HG03469 (cell line): Measurements from ENCODE around the gene TENM4.

ENCODE experiments used
- ATAC-seq: cut with Tn5 transposase; IDR thresholded peaks from one replicate; pipeline ENCODE4 v1.9.1; 2021; ENCODE audit warnings: mild to moderate bottlenecking, moderate library complexity, moderate number of reproducible peaks; ENCODE audit not compliant: unreplicated experiment

Gene TENM4

GRCh38 chr11:79393362-79394043 lies 47.3 kb downstream of the TENM4 start:
- no peak for ATAC-seq

GRCh38 chr11:79392161-79392560 lies 48.7 kb downstream of the TENM4 start:
- ATAC-seq: no peak

- ATAC-seq: no peak
These were observed 49.9 kb downstream of the TENM4 start for GRCh38 chr11:79390923-79391322.

GRCh38 chr11:79390477-79390876 lies 50.4 kb downstream of the TENM4 start:
- ATAC-seq: no peak

- no peak for ATAC-seq
These were observed 52.6 kb downstream of the TENM4 start for GRCh38 chr11:79388201-79388600.

GRCh38 chr11:79383874-79384273 lies 57.0 kb downstream of the TENM4 start:
- ATAC-seq: no peak

- ATAC-seq: no peak
These were observed 58.4 kb downstream of the TENM4 start for GRCh38 chr11:79382301-79383050.

- no peak for ATAC-seq
These were observed 59.8 kb downstream of the TENM4 start for GRCh38 chr11:79381036-79381435.

GRCh38 chr11:79377406-79377805 lies 63.4 kb downstream of the TENM4 start:
- no peak for ATAC-seq

GRCh38 chr11:79375818-79376550 lies 64.8 kb downstream of the TENM4 start:
- no peak for ATAC-seq

- ATAC-seq: no peak
These were observed 66.1 kb downstream of the TENM4 start for GRCh38 chr11:79374727-79375126.

- no peak for ATAC-seq
These were observed 69.1 kb downstream of the TENM4 start for GRCh38 chr11:79371724-79372123.

- ATAC-seq: no peak
These were observed 69.7 kb downstream of the TENM4 start for GRCh38 chr11:79371152-79371551.

- no peak for ATAC-seq
These were observed 71.8 kb downstream of the TENM4 start for GRCh38 chr11:79369055-79369454.

GRCh38 chr11:79367844-79368243 lies 73.0 kb downstream of the TENM4 start:
- no peak for ATAC-seq

GRCh38 chr11:79366218-79366617 lies 74.6 kb downstream of the TENM4 start:
- no peak for ATAC-seq

GRCh38 chr11:79363861-79364378 lies 76.9 kb downstream of the TENM4 start:
- no peak for ATAC-seq

- ATAC-seq: no peak
These were observed 77.6 kb downstream of the TENM4 start for GRCh38 chr11:79363256-79363655.

- ATAC-seq: no peak
These were observed 78.0 kb downstream of the TENM4 start for GRCh38 chr11:79362821-79363220.

GRCh38 chr11:79362206-79362757 lies 78.5 kb downstream of the TENM4 start:
- no peak for ATAC-seq

- ATAC-seq: no peak
These were observed 82.6 kb downstream of the TENM4 start for GRCh38 chr11:79358258-79358657.
